H9 (cell line): Measurements from ENCODE around the gene SIX1. TPM values are rescaled to one million over a fixed set of nuclear protein-coding genes. Genes with fewer than 3 reads are reported as not detected.

ENCODE experiments used
- DNase-seq: peaks from one replicate; pipeline ENCODE4 v3.0.0-alpha.2; 2017
- H2AFZ ChIP-seq: one replicate; pipeline ENCODE4 v1.6.1; 2013; ENCODE audit warnings: mild to moderate bottlenecking, low read length, control low read depth, moderate library complexity
- H2AK5ac ChIP-seq: 2 replicates; pipeline ENCODE4 v1.6.1; 2013; ENCODE audit warnings: low read length, control low read depth, mixed read lengths; ENCODE audit not compliant: insufficient read length
- H2BK120ac ChIP-seq: one replicate; pipeline ENCODE4 v1.6.1; 2013; ENCODE audit warnings: low read depth, mild to moderate bottlenecking, low read length, control low read depth, inconsistent platforms; ENCODE audit not compliant: poor library complexity, severe bottlenecking
- H2BK12ac ChIP-seq: 2 replicates; pipeline ENCODE4 v1.6.1; 2013; ENCODE audit warnings: low read length, control low read depth, mixed read lengths, low read depth; ENCODE audit not compliant: insufficient read length
- H2BK15ac ChIP-seq: 2 replicates; pipeline ENCODE4 v1.6.1; 2013; ENCODE audit warnings: low read depth, low read length, control low read depth
- H2BK20ac ChIP-seq: one replicate; pipeline ENCODE4 v1.6.1; 2013; ENCODE audit warnings: low read depth, mild to moderate bottlenecking, low read length, control low read depth, inconsistent platforms; ENCODE audit not compliant: poor library complexity, severe bottlenecking
- H2BK5ac ChIP-seq: 2 replicates; pipeline ENCODE4 v1.6.1; 2013; ENCODE audit warnings: low read length, control low read depth, mixed read lengths; ENCODE audit not compliant: insufficient read length
- H3K14ac ChIP-seq: 2 replicates; pipeline ENCODE4 v1.6.1; 2013; ENCODE audit warnings: low read length, control low read depth; ENCODE audit not compliant: insufficient read depth
- H3K18ac ChIP-seq: 2 replicates; pipeline ENCODE4 v1.6.1; 2013; ENCODE audit warnings: low read depth, mild to moderate bottlenecking, mixed read lengths, low read length, control low read depth; ENCODE audit not compliant: insufficient read length
- H3K23ac ChIP-seq: 2 replicates; pipeline ENCODE4 v1.6.1; 2013; ENCODE audit warnings: low read length, control low read depth, mixed read lengths, low read depth; ENCODE audit not compliant: insufficient read length
- H3K23me2 ChIP-seq: 2 replicates; pipeline ENCODE4 v1.6.1; 2013; ENCODE audit warnings: low read depth, mild to moderate bottlenecking, mixed read lengths, low read length, control low read depth; ENCODE audit not compliant: insufficient read length, poor library complexity, severe bottlenecking
- H3K27ac ChIP-seq: 2 replicates; pipeline ENCODE4 v1.5.1; 2013; ENCODE audit warnings: low read length, control low read depth, mixed read lengths, low read depth; ENCODE audit not compliant: insufficient read length
- H3K27me3 ChIP-seq: 2 replicates; pipeline ENCODE4 v1.6.1; 2013; ENCODE audit warnings: low read length, control low read depth, inconsistent platforms; ENCODE audit not compliant: insufficient read depth
- H3K4ac ChIP-seq: 2 replicates; pipeline ENCODE4 v1.6.1; 2013; ENCODE audit warnings: low read depth, mild to moderate bottlenecking, control low read depth, inconsistent platforms, low read length, moderate library complexity
- H3K4me1 ChIP-seq: 2 replicates; pipeline ENCODE4 v1.6.1; 2013; ENCODE audit warnings: low read length, control low read depth, inconsistent platforms; ENCODE audit not compliant: insufficient read depth
- H3K4me2 ChIP-seq: 2 replicates; pipeline ENCODE4 v1.6.1; 2013; ENCODE audit warnings: low read length, control low read depth, mixed read lengths; ENCODE audit not compliant: insufficient read length, insufficient read depth
- H3K56ac ChIP-seq: 2 replicates; pipeline ENCODE4 v1.6.1; 2013; ENCODE audit warnings: low read depth, mild to moderate bottlenecking, mixed read lengths, low read length, control low read depth; ENCODE audit not compliant: insufficient read length
- H3K79me1 ChIP-seq: 2 replicates; pipeline ENCODE4 v1.6.1; 2013; ENCODE audit warnings: low read depth, mild to moderate bottlenecking, moderate library complexity, low read length, control low read depth, inconsistent platforms; ENCODE audit not compliant: insufficient read depth, poor library complexity, severe bottlenecking
- H3K79me2 ChIP-seq: 2 replicates; pipeline ENCODE4 v1.6.1; 2013; ENCODE audit warnings: low read length, control low read depth, inconsistent platforms; ENCODE audit not compliant: insufficient read depth
- H3K9ac ChIP-seq: 2 replicates; pipeline ENCODE4 v1.6.1; 2013; ENCODE audit warnings: low read length, control low read depth, mixed read lengths; ENCODE audit not compliant: insufficient read length; ENCODE audit errors: extremely low read depth
- H3K9me3 ChIP-seq: one replicate; pipeline ENCODE4 v1.6.1; 2013; ENCODE audit warnings: low read depth, low read length, inconsistent platforms; ENCODE audit not compliant: control insufficient read depth
- H3T11ph ChIP-seq: one replicate; pipeline ENCODE4 v1.6.1; 2013; ENCODE audit warnings: mild to moderate bottlenecking, low read length, control low read depth, inconsistent platforms
- H4K20me1 ChIP-seq: one replicate; pipeline ENCODE4 v1.6.1; 2013; ENCODE audit not compliant: control insufficient read depth, insufficient read length, insufficient read depth
- H4K5ac ChIP-seq: 2 replicates; pipeline ENCODE4 v1.6.1; 2013; ENCODE audit warnings: low read depth, mild to moderate bottlenecking, mixed read lengths, low read length, control low read depth; ENCODE audit not compliant: insufficient read length
- H4K8ac ChIP-seq: replicated peaks from 2 replicates; pipeline ENCODE4 v1.6.1; 2013; ENCODE audit warnings: low read length, control low read depth, mixed read lengths, low read depth; ENCODE audit not compliant: insufficient read length
- H4K91ac ChIP-seq: 2 replicates; pipeline ENCODE4 v1.6.1; 2013; ENCODE audit warnings: low read depth, mild to moderate bottlenecking, moderate library complexity, mixed read lengths, low read length, control low read depth; ENCODE audit not compliant: insufficient read length
- H3K27ac Mint-ChIP-seq, 3 experiments: 2 replicates in 2 of 3; 3 replicates in 1 of 3; pipeline ENCODE4 v1.8.0; 2020 to 2021; ENCODE audit warnings: mixed read lengths in 3 of 3, mild to moderate bottlenecking in 1 of 3, moderate library complexity in 1 of 3
- H3K27me3 Mint-ChIP-seq: 2 replicates; pipeline ENCODE4 v1.8.0; 2021; ENCODE audit warnings: low read depth, mild to moderate bottlenecking, moderate library complexity, mixed read lengths
- H3K36me3 Mint-ChIP-seq, 3 experiments: 2 replicates in 2 of 3; 3 replicates in 1 of 3; pipeline ENCODE4 v1.8.0; 2020 to 2021; ENCODE audit warnings: low read depth in 3 of 3, mixed read lengths in 3 of 3; ENCODE audit not compliant: insufficient read depth in 1 of 3
- H3K4me1 Mint-ChIP-seq, 2 experiments: 2 replicates each; pipeline ENCODE4 v1.8.0; 2020; ENCODE audit warnings: mixed read lengths in 2 of 2
- H3K4me3 Mint-ChIP-seq, 2 experiments: 2 replicates in 1 of 2; 3 replicates in 1 of 2; pipeline ENCODE4 v1.8.0; 2020 to 2021; ENCODE audit warnings: mild to moderate bottlenecking in 2 of 2, mixed read lengths in 2 of 2, moderate library complexity in 1 of 2
- H3K9me3 Mint-ChIP-seq, 2 experiments: 2 replicates in 1 of 2; 3 replicates in 1 of 2; pipeline ENCODE4 v1.8.0; 2020; ENCODE audit warnings: mild to moderate bottlenecking in 2 of 2, mixed read lengths in 2 of 2, moderate library complexity in 1 of 2
- total RNA-seq: library from RNA; stranded (reverse); gene quantifications from 2 replicates; pipeline ENCODE4 v1.2.1, GENCODE V29; 2021
- TF ChIP-seq, protein P1 (sequence below): fragments of 200-600 bp; sonication (generic); conservative IDR thresholded peaks from 3 replicates; pipeline ENCODE4 v1.8.0; 2021; ENCODE audit warnings: antibody characterized with exemption, mild to moderate bottlenecking

SIX1 gene
- total RNA-seq, 1 experiment from 2014 or later = 0.17 TPM

DNA sequence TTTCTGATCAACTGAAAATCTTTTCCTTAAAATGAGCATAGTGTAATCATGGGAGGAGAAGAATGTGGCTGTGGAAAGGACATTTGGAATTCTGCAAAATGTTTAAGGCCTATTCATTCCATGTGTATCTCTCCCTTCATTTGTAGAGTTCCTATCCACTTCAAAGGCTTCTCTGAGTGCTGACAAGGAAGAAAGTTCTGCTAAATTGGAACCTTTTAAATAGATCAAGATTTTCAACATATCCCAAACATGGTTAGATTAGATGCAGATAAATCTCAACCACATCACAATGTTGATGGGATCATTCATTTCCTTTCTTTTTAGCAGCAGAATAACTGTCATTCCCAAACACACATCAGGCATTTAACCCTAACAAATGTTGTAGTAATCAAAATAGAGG lies 28.4 kb upstream of the SIX1 start:
- no peak overlapping the region for H3K4ac ChIP-seq
- TF ChIP-seq, protein P1, sequence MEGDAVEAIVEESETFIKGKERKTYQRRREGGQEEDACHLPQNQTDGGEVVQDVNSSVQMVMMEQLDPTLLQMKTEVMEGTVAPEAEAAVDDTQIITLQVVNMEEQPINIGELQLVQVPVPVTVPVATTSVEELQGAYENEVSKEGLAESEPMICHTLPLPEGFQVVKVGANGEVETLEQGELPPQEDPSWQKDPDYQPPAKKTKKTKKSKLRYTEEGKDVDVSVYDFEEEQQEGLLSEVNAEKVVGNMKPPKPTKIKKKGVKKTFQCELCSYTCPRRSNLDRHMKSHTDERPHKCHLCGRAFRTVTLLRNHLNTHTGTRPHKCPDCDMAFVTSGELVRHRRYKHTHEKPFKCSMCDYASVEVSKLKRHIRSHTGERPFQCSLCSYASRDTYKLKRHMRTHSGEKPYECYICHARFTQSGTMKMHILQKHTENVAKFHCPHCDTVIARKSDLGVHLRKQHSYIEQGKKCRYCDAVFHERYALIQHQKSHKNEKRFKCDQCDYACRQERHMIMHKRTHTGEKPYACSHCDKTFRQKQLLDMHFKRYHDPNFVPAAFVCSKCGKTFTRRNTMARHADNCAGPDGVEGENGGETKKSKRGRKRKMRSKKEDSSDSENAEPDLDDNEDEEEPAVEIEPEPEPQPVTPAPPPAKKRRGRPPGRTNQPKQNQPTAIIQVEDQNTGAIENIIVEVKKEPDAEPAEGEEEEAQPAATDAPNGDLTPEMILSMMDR = no peak
- H3K9me3 ChIP-seq = no peaks in the 10 kb centered on the region
- Mint-ChIP-seq H3K4me3 (no peak overlapping the region), H3K27me3 (peaks cover 4% of the 10 kb centered on the region), H3K36me3 (no peaks in the 10 kb centered on the region), H3K27ac (no peak overlapping the region), H3K9me3 (peaks cover 2 to 3% of the 10 kb centered on the region in 2 experiments; a peak in 1 of 5 replicates), H3K4me1 (peaks cover 31 to 34% of the 10 kb centered on the region in 2 experiments)
- H2BK5ac ChIP-seq = no peak overlapping the region
- H3K9ac ChIP-seq = no peak overlapping the region
- no peak overlapping the region for H3K23ac ChIP-seq
- no peak overlapping the region for H3K56ac ChIP-seq
- H4K20me1 ChIP-seq = no peaks in the 10 kb centered on the region
- no peaks in the 10 kb centered on the region for H3K23me2 ChIP-seq
- no peak overlapping the region for H2AK5ac ChIP-seq
- H2BK120ac ChIP-seq = no peak overlapping the region
- H4K8ac ChIP-seq = no peak overlapping the region
- no peak overlapping the region for H3K18ac ChIP-seq
- no peak overlapping the region for H4K91ac ChIP-seq
- no peak overlapping the region for H2BK15ac ChIP-seq
- H3T11ph ChIP-seq = no peak overlapping the region
- H2BK20ac ChIP-seq = no peak overlapping the region
- H3K4me2 ChIP-seq = no peak overlapping the region
- H3K79me2 ChIP-seq = no peaks in the 10 kb centered on the region
- H3K14ac ChIP-seq = no peak overlapping the region
- H3K79me1 ChIP-seq = no peaks in the 10 kb centered on the region
- H3K27ac ChIP-seq = no peak overlapping the region
- H3K4me1 ChIP-seq = peaks cover 4% of the 10 kb centered on the region; the same call in 1 of the 2 replicates
- no peak overlapping the region for H4K5ac ChIP-seq
- H2BK12ac ChIP-seq = no peak overlapping the region
- H3K27me3 ChIP-seq = no peaks in the 10 kb centered on the region
- no peak overlapping the region for H2AFZ ChIP-seq
- DNase-seq = no peak
